Hepatocyte (in vitro differentiated cells): Measurements from ENCODE around the gene FCRLB. TPM values are rescaled to one million over a fixed set of nuclear protein-coding genes. Genes with fewer than 3 reads are reported as not detected.

Source experiments
- DNase-seq: peaks from one replicate; pipeline ENCODE4 v3.0.0-alpha.2; 2016; ENCODE audit warnings: low spot score
- H2AFZ ChIP-seq: fragments of 200-600 bp; sonication (generic); 2 replicates; pipeline ENCODE4 v1.6.0; 2016; ENCODE audit warnings: antibody characterized with exemption, mild to moderate bottlenecking
- H3K27ac ChIP-seq: fragments of 200-600 bp; sonication (generic); 2 replicates; pipeline ENCODE4 v1.5.1; 2016; ENCODE audit warnings: mild to moderate bottlenecking
- H3K27me3 ChIP-seq: fragments of 200-600 bp; sonication (generic); 2 replicates; pipeline ENCODE4 v1.6.1; 2016
- H3K36me3 ChIP-seq: fragments of 200-600 bp; sonication (generic); replicated peaks from 2 replicates; pipeline ENCODE4 v1.5.1; 2016; ENCODE audit warnings: low read depth; ENCODE audit not compliant: insufficient read depth
- H3K4me1 ChIP-seq: fragments of 200-600 bp; sonication (generic); 2 replicates; pipeline ENCODE4 v1.5.1; 2016; ENCODE audit warnings: mild to moderate bottlenecking, moderate library complexity; ENCODE audit not compliant: insufficient read depth
- H3K4me2 ChIP-seq: fragments of 200-600 bp; sonication (generic); 2 replicates; pipeline ENCODE4 v1.6.0; 2016
- H3K4me3 ChIP-seq: fragments of 200-600 bp; sonication (generic); 2 replicates; pipeline ENCODE4 v1.5.1; 2016; ENCODE audit warnings: mild to moderate bottlenecking
- H3K79me2 ChIP-seq: fragments of 200-600 bp; sonication (generic); 2 replicates; pipeline ENCODE4 v1.6.0; 2017; ENCODE audit warnings: mild to moderate bottlenecking
- H3K9me2 ChIP-seq: fragments of 200-600 bp; sonication (generic); replicated peaks from 2 replicates; pipeline ENCODE4 v1.6.0; 2017; ENCODE audit warnings: mild to moderate bottlenecking; ENCODE audit not compliant: insufficient read depth
- H3K9me3 ChIP-seq: fragments of 200-600 bp; sonication (generic); 2 replicates; pipeline ENCODE4 v1.5.1; 2016; ENCODE audit warnings: low read depth, mild to moderate bottlenecking
- H4K20me1 ChIP-seq: fragments of 200-600 bp; sonication (generic); 2 replicates; pipeline ENCODE4 v1.6.0; 2016; ENCODE audit warnings: mild to moderate bottlenecking; ENCODE audit not compliant: insufficient read depth, poor library complexity, severe bottlenecking
- EZH2 ChIP-seq: fragments of 200-600 bp; sonication (generic); IDR thresholded peaks from 2 replicates; pipeline ENCODE4 v1.6.1; 2016; ENCODE audit warnings: antibody characterized with exemption, mild to moderate bottlenecking, borderline replicate concordance
- EZH2phosphoT487 ChIP-seq: fragments of 200-600 bp; sonication (generic); IDR thresholded peaks from one replicate; pipeline ENCODE4 v1.6.1; 2018; ENCODE audit warnings: antibody characterized with exemption, mild to moderate bottlenecking, low read depth, moderate library complexity; ENCODE audit not compliant: unreplicated experiment, severe bottlenecking
- WGBS: methylation state at CpG from one replicate; pipeline ENCODE4 v1.1.6; 2016; ENCODE audit warnings: low lambda C conversion rate; ENCODE audit errors: missing lambda C conversion rate; 5-methylcytosine and 5-hydroxymethylcytosine counted together
- polyA plus RNA-seq: library from polyadenylated mRNA; unstranded; fragments of >200 nt; fragmentation: Nextera tagmentation; extraction: Ambion mirVana; gene quantifications from 2 replicates; pipeline ENCODE4 v1.2.1, GENCODE V29; 2016
- total RNA-seq: library from RNA; depleted of rRNA; stranded (reverse); fragments of >200 nt; gene quantifications from 2 replicates; pipeline ENCODE4 v1.2.3, GENCODE V29; 2014
- TF ChIP-seq, protein P1 (sequence below): fragments of 200-600 bp; sonication (generic); IDR thresholded peaks from 2 replicates; pipeline ENCODE4 v1.5.1; 2016; ENCODE audit warnings: antibody characterized with exemption, mild to moderate bottlenecking; ENCODE audit not compliant: poor library complexity

The FCRLB gene
- total and polyA plus RNA-seq, 2 experiments from 2014 or later: 0.23 to 1.5 TPM

DNA sequence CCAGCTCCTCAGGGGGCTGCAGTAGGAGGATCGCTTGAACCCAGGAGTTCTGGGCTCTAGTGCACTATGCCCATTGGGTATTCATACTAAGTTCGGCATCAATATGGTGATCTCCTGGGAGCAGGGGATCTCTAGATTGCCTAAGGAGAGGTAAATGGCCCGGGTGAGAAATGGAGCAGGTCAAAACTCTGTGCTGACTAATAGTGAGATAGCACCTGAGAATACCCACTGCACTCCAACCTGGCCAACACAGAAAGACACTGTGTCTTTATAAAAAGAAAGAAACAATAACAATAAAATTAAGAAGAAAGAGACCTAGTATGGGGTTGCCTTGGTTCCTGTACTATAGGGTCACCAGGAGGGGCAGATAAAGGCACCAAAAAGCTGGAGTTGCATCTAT, 14.5 kb downstream of the FCRLB start:
- H3K4me2 ChIP-seq: no peak overlapping the region
- no peaks in the 10 kb centered on the region for H3K9me3 ChIP-seq
- TF ChIP-seq, protein P1, sequence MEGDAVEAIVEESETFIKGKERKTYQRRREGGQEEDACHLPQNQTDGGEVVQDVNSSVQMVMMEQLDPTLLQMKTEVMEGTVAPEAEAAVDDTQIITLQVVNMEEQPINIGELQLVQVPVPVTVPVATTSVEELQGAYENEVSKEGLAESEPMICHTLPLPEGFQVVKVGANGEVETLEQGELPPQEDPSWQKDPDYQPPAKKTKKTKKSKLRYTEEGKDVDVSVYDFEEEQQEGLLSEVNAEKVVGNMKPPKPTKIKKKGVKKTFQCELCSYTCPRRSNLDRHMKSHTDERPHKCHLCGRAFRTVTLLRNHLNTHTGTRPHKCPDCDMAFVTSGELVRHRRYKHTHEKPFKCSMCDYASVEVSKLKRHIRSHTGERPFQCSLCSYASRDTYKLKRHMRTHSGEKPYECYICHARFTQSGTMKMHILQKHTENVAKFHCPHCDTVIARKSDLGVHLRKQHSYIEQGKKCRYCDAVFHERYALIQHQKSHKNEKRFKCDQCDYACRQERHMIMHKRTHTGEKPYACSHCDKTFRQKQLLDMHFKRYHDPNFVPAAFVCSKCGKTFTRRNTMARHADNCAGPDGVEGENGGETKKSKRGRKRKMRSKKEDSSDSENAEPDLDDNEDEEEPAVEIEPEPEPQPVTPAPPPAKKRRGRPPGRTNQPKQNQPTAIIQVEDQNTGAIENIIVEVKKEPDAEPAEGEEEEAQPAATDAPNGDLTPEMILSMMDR: no peak
- TF ChIP-seq EZH2 (no peak), EZH2phosphoT487 (no peak)
- WGBS: 84% methylated on average over 3 of the region's 3 CpGs
- no peak overlapping the region for H3K4me3 ChIP-seq
- DNase-seq: no peak
- no peak overlapping the region for H2AFZ ChIP-seq
- H3K79me2 ChIP-seq: no peaks in the 10 kb centered on the region
- no peaks in the 10 kb centered on the region for H3K27me3 ChIP-seq
- H3K27ac ChIP-seq: no peak overlapping the region
- H3K9me2 ChIP-seq: no peaks in the 10 kb centered on the region
- no peaks in the 10 kb centered on the region for H4K20me1 ChIP-seq
- H3K36me3 ChIP-seq: no peaks in the 10 kb centered on the region
- H3K4me1 ChIP-seq: no peaks in the 10 kb centered on the region

DNA sequence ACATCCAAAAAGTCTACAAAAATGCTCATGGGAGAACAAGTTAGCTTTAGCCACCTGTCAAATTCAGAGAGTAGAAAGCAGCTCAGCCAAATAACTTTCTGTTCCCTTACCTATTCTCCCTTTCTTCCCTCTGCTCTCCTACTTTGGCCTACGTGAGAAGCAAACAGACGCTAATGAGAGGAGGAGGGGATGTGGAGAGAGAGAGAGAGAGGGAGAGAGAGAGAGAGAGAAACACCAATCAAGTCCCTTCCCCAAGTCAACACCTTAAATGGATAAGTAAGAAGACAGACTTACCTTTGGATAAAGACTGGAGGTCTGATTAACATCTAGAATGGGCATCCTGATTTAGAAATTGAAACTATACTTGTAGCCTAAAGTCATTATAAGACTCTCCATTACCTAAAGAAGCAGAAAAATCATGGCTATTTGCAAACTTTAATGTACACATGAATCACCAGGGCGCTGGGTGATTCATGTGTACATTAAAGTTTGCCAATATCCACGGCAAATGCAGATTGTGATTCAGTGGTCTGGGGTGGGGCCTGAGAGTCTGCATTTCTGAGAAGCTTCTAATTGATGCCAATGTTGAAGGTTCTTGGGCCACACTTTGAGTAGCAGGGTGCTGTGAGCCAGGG, 15.1 kb downstream of the FCRLB start:
- TF ChIP-seq EZH2: no peak
- TF ChIP-seq EZH2phosphoT487: no peak
- TF ChIP-seq, protein P1: no peak
- Histone ChIP-seq H3K4me1 (no peaks in the 10 kb centered on the region), H3K27me3 (no peaks in the 10 kb centered on the region), H3K27ac (no peak overlapping the region), H4K20me1 (no peaks in the 10 kb centered on the region), H3K79me2 (no peaks in the 10 kb centered on the region), H3K36me3 (no peaks in the 10 kb centered on the region), H3K9me2 (no peaks in the 10 kb centered on the region), H3K9me3 (no peaks in the 10 kb centered on the region), H3K4me2 (no peak overlapping the region), H3K4me3 (no peak overlapping the region), H2AFZ (no peak overlapping the region)
- no peak for DNase-seq
- 56% methylated on average over 4 of the region's 4 CpGs for WGBS

DNA sequence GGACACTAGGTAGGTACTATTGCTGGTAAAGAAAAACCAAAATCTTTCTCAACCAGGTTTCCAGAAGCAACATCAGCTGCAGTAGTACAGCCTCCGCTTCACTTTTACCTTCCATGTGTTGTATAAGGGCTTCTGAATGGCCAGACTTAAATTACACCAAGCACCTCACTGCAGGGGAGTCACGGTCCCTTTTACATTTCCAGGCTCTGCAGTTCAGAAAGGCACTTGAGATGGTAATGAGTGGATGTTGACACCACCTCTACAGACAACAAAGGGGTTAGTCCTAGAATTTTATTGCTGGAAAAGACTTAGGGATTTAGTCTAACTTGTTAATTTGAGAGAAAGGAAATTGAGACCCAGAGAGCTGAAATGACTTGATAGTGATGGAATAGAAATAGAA, 16.3 kb downstream of the FCRLB start:
- DNase-seq: no peak
- Histone ChIP-seq H3K79me2 (no peaks in the 10 kb centered on the region), H3K9me2 (no peaks in the 10 kb centered on the region), H3K4me3 (no peak overlapping the region), H2AFZ (no peak overlapping the region), H3K9me3 (no peaks in the 10 kb centered on the region), H3K27ac (no peak overlapping the region), H4K20me1 (no peaks in the 10 kb centered on the region), H3K4me2 (no peak overlapping the region), H3K27me3 (no peaks in the 10 kb centered on the region), H3K36me3 (no peaks in the 10 kb centered on the region), H3K4me1 (no peaks in the 10 kb centered on the region)
- TF ChIP-seq EZH2phosphoT487 (no peak), EZH2 (no peak)
- TF ChIP-seq, protein P1: no peak
- WGBS: 50% methylated on average over 2 of the region's 2 CpGs
